K562 (cell line): Measurements from ENCODE around the gene ATMIN. TPM values are rescaled to one million over a fixed set of nuclear protein-coding genes. Genes with fewer than 3 reads are reported as not detected.

Experiments
- ATAC-seq: fragments of 200-7000 bp; cut with Tn5 transposase; 3 replicates; pipeline ENCODE4 v1.9.1; 2020; ENCODE audit warnings: moderate library complexity
- BruUV-seq: library from RNA; stranded (reverse); fragments of 400-500 nt; replicated peaks from 2 replicates; lab custom pipeline; 2021; lab: Mats Ljungman, UMichigan
- CTCF ChIA-PET: fragments of 300-600 bp; formaldehyde crosslinking; extraction: SDS; loops from one replicate; lab custom pipeline; 2021; ENCODE audit warnings: low intra/inter-chr PET ratio; lab: Yijun Ruan, JAX
- POLR2A ChIA-PET: fragments of 300-600, 350-650 bp; sonication (Branson Sonifier 250); formaldehyde crosslinking; extraction: SDS; loops from one replicate; lab custom pipeline; 2021; ENCODE audit warnings: antibody characterized with exemption, inconsistent platforms; lab: Yijun Ruan, JAX
- DNase-seq, 4 experiments: peaks; one replicate each; pipeline versions ENCODE4 v3.0.0 to v3.0.0-alpha.2; 2011 to 2018; ENCODE audit warnings: low spot score in 3 of 4, mixed read lengths in 3 of 4; ENCODE audit errors: extremely low read depth in 1 of 4
- FAIRE-seq: peaks from 2 replicates; lab custom pipeline; 2011; peaks lifted over from hg19 to GRCh38; lab: Jason Lieb, UNC
- H2AFZ ChIP-seq: 2 replicates; pipeline ENCODE4 v1.6.0; 2011; ENCODE audit warnings: low read depth, low read length, control low read depth, inconsistent platforms
- H3K27ac ChIP-seq: fragments of 200-600 bp; 3 replicates; pipeline ENCODE4 v1.8.0; 2011; ENCODE audit warnings: low read depth, mild to moderate bottlenecking, control low read depth, inconsistent platforms, low read length, moderate library complexity, mixed read lengths; ENCODE audit errors: extremely low read depth
- H3K27me3 ChIP-seq, 2 experiments: fragments of 300-600 bp in 1 of 2; 2 replicates in 1 of 2; 3 replicates in 1 of 2; pipeline versions ENCODE4 v1.6.0 to v1.8.0; 2011; ENCODE audit warnings: inconsistent platforms in 2 of 2, low read length in 2 of 2, mild to moderate bottlenecking in 1 of 2, mixed read lengths in 1 of 2, moderate library complexity in 1 of 2; ENCODE audit not compliant: control insufficient read depth in 2 of 2, insufficient read depth in 2 of 2
- H3K36me3 ChIP-seq: fragments of 300-600 bp; 3 replicates; pipeline ENCODE4 v1.8.0; 2011; ENCODE audit warnings: mild to moderate bottlenecking, low read length, inconsistent platforms; ENCODE audit not compliant: control insufficient read depth, insufficient read depth
- H3K4me1 ChIP-seq, 2 experiments: fragments of 200-600 bp in 1 of 2; replicated peaks in 1 of 2; 2 replicates in 1 of 2; 3 replicates in 1 of 2; pipeline versions ENCODE4 v1.5.1 to v1.8.0; 2011; ENCODE audit warnings: inconsistent platforms in 2 of 2, low read length in 2 of 2, mild to moderate bottlenecking in 1 of 2, mixed read lengths in 1 of 2, moderate library complexity in 1 of 2; ENCODE audit not compliant: control insufficient read depth in 2 of 2, insufficient read depth in 2 of 2
- H3K4me2 ChIP-seq: 2 replicates; pipeline ENCODE4 v1.6.1; 2011; ENCODE audit warnings: low read length, control low read depth, inconsistent platforms, mixed read lengths; ENCODE audit not compliant: insufficient read depth
- H3K4me3 ChIP-seq: fragments of 200-600 bp; sonication (generic), shearing (Covaris generic); 2 replicates; pipeline ENCODE4 v1.5.1; 2016; ENCODE audit warnings: control low read depth, inconsistent platforms
- H3K79me2 ChIP-seq: fragments of 200-600 bp; 3 replicates; pipeline ENCODE4 v1.8.0; 2011; ENCODE audit warnings: low read length, inconsistent platforms; ENCODE audit not compliant: control insufficient read depth, insufficient read depth
- H3K9ac ChIP-seq, 2 experiments: 2 replicates each; pipeline versions ENCODE4 v1.6.0 to v1.6.1; 2011; ENCODE audit warnings: low read depth in 2 of 2, low read length in 2 of 2, control low read depth in 1 of 2, inconsistent platforms in 1 of 2, mild to moderate bottlenecking in 1 of 2, mixed read lengths in 1 of 2; ENCODE audit not compliant: insufficient read depth in 1 of 2
- H3K9me1 ChIP-seq: one replicate; pipeline ENCODE4 v1.6.0; 2011; ENCODE audit warnings: inconsistent platforms, mild to moderate bottlenecking, low read length, moderate library complexity; ENCODE audit not compliant: control insufficient read depth, insufficient read depth
- H3K9me3 ChIP-seq: replicated peaks from 2 replicates; pipeline ENCODE4 v1.5.1; 2011; ENCODE audit warnings: low read depth, low read length, inconsistent platforms; ENCODE audit not compliant: control insufficient read depth, insufficient read depth
- H4K20me1 ChIP-seq: replicated peaks from 2 replicates; pipeline ENCODE4 v1.6.1; 2011; ENCODE audit warnings: low read length, inconsistent platforms, mixed read lengths; ENCODE audit not compliant: control insufficient read depth, insufficient read depth
- BCOR ChIP-seq: fragments of 450-650 bp; IDR thresholded peaks from 2 replicates; pipeline ENCODE4 v1.6.1; 2016
- DACH1 ChIP-seq: fragments of 450-650 bp; IDR thresholded peaks from 2 replicates; pipeline ENCODE4 v1.6.1; 2018; ENCODE audit not compliant: partially characterized antibody
- HES1 ChIP-seq: fragments of 450-650 bp; IDR thresholded peaks from 2 replicates; pipeline ENCODE4 v1.6.1; 2016; ENCODE audit warnings: low read depth, mild to moderate bottlenecking, moderate library complexity
- HNRNPLL ChIP-seq: fragments of 200-400 bp; formaldehyde crosslinking; IDR thresholded peaks from 2 replicates; pipeline ENCODE4 v1.6.1; 2017; ENCODE audit warnings: low read length, low read depth, mild to moderate bottlenecking; ENCODE audit not compliant: poor library complexity, severe bottlenecking
- RBM25 ChIP-seq: fragments of 200-400 bp; formaldehyde crosslinking; IDR thresholded peaks from 2 replicates; pipeline ENCODE4 v1.6.1; 2018; ENCODE audit warnings: low read length, low read depth, moderate library complexity; ENCODE audit not compliant: severe bottlenecking
- ZNF121 ChIP-seq: sonication (generic); formaldehyde crosslinking; conservative IDR thresholded peaks from 2 replicates; pipeline ENCODE4 v1.8.0; 2022; ENCODE audit warnings: missing genetic modification reagents
- WGBS: fragments of 100-300 bp; shearing (Covaris generic); methylation state at CpG from one replicate; pipeline ENCODE4 v1.1.6; 2016; ENCODE audit warnings: low coverage, mixed read lengths; ENCODE audit not compliant: insufficient coverage; ENCODE audit errors: missing lambda C conversion rate; 5-methylcytosine and 5-hydroxymethylcytosine counted together
- in situ Hi-C: fragments of 300-500 bp; cut with MboI; formaldehyde crosslinking; loops from 4 replicates; pipeline ENCODE4 v1.15.0; 2018; ENCODE audit warnings: inconsistent platforms, mixed read lengths
- intact Hi-C: fragments of 100-400 bp; cut with micrococcal nuclease; formaldehyde crosslinking; loops from 2 replicates; pipeline ENCODE4 v1.14.2; 2022
- polyA plus RNA-seq, 8 experiments: library from polyadenylated mRNA; depleted of rRNA in 4 of 8; stranded (reverse) in 5 of 8; unstranded in 3 of 8; fragments of >200 nt; fragmentation: Nextera tagmentation in 2 of 8; fragmentation: Illumina TruSeq in 1 of 8; extraction: Ambion mirVana in 2 of 8; extraction: Trizol in 1 of 8; gene quantifications; 2 replicates each; pipeline versions ENCODE4 v1.2.1 to v1.2.3, GENCODE V29; 2011 to 2014; ENCODE audit warnings: inconsistent platforms in 1 of 8, missing spikeins in 1 of 8
- total RNA-seq, 7 experiments: library from RNA; depleted of rRNA in 6 of 7; stranded (reverse); fragments of >200 nt in 6 of 7; fragmentation: Illumina TruSeq in 2 of 7; extraction: Trizol in 2 of 7; gene quantifications; 2 replicates each; pipeline versions ENCODE4 v1.2.1 to v1.2.3, GENCODE V29; 2011 to 2021; ENCODE audit warnings: low replicate concordance in 1 of 7

Gene ATMIN
- total and polyA plus RNA-seq, 9 of the 15 experiments (the other 6 are each of a cell fraction or from before 2014, with no cell fraction given): 6.7 to 40.9 (median 23.4) TPM

- Histone ChIP-seq H4K20me1 (peaks cover 12% of the 10 kb centered on the region), H3K36me3 (peaks cover 28% of the 10 kb centered on the region; the same call in 2 of the 3 replicates), H3K4me1 (peaks cover 0 to 15% of the 10 kb centered on the region in 2 experiments; a peak in 2 of 5 replicates), H3K4me2 (no peak overlapping the region), H3K9me1 (no peaks in the 10 kb centered on the region), H3K9ac (no peak overlapping the region), H3K9me3 (no peaks in the 10 kb centered on the region), H3K27ac (no peak overlapping the region), H3K79me2 (peaks cover 98% of the 10 kb centered on the region), H3K27me3 (no peaks in the 10 kb centered on the region), H3K4me3 (no peak overlapping the region), H2AFZ (no peak overlapping the region)
- FAIRE-seq (no peak), DNase-seq (no peak), ATAC-seq (no peak)
- ChIA-PET POLR2A (interaction anchor here (0.8 kb wide), 1 partner anchor 9 kb away, joined by 3 read pairs; the partner anchor contains the start of genes CENPN and CMC2), CTCF (no interaction called here)
- WGBS: 76% methylated on average over 7 of the region's 7 CpGs
- TF ChIP-seq BCOR: 0 out of 2 replicates have a peak, but pooled peaks have one; percentile 16
- peak; percentile 82 for TF ChIP-seq RBM25
- TF ChIP-seq HNRNPLL: no peak
- TF ChIP-seq ZNF121: peak; percentile 92
- TF ChIP-seq DACH1: peak; percentile 26
- TF ChIP-seq HES1: no peak
- in situ Hi-C loops (no loop called here), intact Hi-C loops (no loop called here)
- BruUV-seq: no TSS peak
These were observed 37.5 kb upstream of the ATMIN start for GRCh38 chr16:80997964-80998620.
